Left forelimb (tissue), 1 donor: Measurements from ENCODE around the gene TDG.
"Not testable (repeated sequence)": the region's sequence is repeated elsewhere in the genome, so short reads cannot be mapped to it uniquely, and the experiment has no call there.

Source experiments
- DNase-seq: peaks from one replicate; pipeline ENCODE4 v3.0.0-alpha.2; 2018; ENCODE audit warnings: low spot score

Gene TDG

GRCh38 chr12:104022786-104023185 is 57.1 kb downstream of the TDG start:
- DNase-seq = no peak

DNA sequence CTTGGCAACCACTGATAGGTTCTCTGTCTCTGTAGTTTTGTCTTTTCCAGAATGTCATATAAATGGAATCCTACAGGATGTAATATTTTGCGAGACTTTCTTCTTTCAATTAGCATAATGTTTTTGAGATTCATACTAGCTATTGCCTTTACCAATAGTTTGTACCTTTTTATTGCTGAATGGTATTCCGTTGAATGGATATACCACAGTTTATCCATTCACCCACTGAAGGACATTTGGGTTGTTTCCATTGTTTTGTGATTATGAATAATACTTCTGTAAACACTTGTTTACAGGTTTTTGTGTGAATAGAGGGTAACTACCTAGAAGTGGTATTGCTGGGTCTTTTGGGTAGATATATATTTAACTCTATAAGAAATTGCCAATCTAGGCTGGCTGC is 58.0 kb downstream of the TDG start:
- DNase-seq = no peak

DNA sequence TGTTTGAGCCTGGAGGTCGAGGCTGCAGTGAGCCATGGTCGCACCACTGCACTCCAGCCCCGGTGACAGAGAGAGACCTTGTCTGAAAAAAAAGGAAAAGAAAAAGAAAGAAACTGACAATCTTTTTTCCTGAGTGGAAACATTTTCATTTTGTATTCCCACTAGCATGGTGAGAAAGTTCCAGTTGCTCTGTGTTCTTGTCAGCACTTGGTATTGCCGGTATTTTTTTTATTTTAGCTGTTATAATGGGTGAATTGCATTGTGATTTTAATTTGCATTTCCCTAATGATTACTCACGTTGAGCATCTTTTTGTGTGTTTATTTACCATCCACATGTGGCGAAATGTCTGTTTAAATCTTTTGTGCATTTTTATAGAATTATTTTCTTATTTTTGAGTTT is 58.7 kb downstream of the TDG start:
- DNase-seq = no peak

DNA sequence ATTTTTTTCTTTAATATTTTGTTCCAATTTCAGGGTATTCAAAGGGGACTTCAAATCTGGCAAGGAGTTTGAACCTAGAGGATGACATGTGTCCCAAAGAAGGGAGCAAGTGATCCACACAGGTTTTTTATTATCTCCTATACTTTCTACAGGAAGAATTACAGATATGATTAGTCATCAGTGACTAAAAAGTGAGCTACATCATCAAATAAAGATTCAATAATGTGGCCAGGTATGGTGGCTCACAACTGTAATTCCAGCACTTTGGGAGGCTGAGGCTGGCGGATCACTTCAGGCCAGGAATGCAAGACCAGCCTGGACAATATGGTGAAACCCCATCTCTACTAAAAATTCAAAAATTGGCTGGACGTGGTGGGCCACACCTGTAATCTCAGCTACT is 60.1 kb downstream of the TDG start:
- DNase-seq = no peak

GRCh38 chr12:104026841-104027599 is 61.3 kb downstream of the TDG start:
- no peak for DNase-seq

DNA sequence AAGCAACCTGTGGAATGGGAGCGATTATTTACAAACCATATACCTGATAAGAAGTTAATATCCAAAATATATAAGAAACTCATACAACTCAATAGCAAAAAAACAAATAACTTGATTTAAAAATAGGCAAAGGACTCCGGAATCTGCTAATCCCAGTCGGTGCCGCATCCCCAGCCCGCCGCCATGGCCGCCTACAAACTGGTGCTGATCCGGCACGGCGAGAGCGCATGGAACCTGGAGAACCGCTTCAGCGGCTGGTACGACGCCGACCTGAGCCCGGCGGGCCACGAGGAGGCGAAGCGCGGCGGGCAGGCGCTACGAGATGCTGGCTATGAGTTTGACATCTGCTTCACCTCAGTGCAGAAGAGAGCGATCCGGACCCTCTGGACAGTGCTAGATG is 64.9 kb downstream of the TDG start:
- not testable (repeated sequence) for DNase-seq

- DNase-seq = not testable (repeated sequence)
These were observed 70.5 kb downstream of the TDG start for GRCh38 chr12:104036143-104036542.
